HG03039 (cell line): ENCODE data around the gene RFX2.
"Not testable (repeated sequence)": the region's sequence is repeated elsewhere in the genome, so short reads cannot be mapped to it uniquely, and the experiment has no call there.

Experiments used
- ATAC-seq: cut with Tn5 transposase; IDR thresholded peaks from one replicate; pipeline ENCODE4 v1.9.1; 2021; ENCODE audit warnings: mild to moderate bottlenecking, moderate library complexity; ENCODE audit not compliant: unreplicated experiment

The RFX2 gene

DNA sequence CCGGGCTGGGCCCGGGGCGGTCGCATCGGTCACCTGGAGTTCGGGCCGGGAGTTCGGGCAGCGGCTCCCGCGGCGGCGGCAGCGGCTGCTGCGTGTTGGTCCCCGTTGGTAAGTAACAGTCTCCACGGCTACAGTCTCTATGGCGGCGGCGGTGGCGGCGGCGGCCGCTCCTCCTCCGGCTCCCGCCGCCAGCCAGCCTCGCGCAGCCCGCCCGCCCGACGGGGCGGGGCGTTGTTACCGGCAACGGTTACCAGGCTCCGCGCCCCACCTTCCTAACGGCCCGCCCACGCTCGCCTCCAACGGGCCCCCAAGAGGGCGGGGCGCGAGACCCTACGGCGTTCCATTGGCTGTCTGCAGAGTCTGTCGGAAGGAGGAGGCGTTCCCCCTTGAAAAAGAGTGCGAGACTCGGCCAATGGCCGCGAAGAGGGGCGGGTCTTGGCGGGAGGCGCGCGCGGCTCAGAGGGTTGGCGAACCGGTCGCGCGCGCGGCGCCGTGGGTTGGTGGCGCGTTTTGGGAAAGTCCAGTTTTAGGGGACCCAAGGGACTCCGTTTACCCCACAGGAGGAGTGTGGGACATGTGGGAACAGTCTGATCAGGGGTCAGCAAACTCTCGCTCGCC is at the start of gene RFX2:
RFX2 (minus strand) TSS at position 141 of the 618 bp plus-strand sequence. CDS start 63,004 bp downstream, outside the sequence.
- peak; percentile 93 for ATAC-seq

DNA sequence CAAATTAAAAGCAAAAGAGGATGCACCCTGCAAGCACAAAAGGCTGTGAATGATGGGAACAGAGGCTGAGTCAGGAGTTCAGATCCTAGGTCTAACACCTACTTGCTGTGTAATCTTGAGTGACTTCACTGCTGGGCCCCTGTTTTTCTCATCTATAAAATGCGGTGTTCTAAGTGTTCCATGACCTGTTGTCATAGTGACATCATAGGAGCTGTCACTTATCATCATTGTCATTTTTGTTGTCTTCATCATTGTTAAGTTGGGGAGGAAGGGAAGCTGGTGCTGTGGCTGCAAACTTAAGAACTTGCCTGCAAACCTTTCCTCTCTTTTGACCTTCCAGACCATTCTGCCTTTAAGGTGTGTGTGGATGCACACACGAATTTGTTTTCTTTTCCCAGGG is 45.7 kb upstream of the RFX2 start:
- ATAC-seq, result no peak

DNA sequence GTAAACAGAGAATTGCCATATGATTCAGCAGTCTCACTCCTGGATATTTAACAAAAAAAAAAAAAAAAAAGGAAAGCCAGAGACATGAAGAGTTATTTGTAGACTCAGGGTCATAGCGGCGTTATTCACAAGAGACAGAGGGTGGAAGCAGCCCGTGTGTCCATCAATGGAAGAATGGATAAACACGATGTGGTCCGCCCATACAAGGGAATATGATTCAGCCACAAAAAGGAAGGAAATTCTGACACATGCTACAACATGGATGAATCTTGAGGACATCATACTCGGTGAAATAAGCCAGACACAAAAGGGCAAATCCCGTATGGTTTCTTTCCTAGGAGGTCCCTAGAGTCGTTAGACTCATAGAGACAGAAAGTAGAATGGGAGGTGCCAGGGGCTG is 40.0 kb upstream of the RFX2 start:
- ATAC-seq, result no peak

DNA sequence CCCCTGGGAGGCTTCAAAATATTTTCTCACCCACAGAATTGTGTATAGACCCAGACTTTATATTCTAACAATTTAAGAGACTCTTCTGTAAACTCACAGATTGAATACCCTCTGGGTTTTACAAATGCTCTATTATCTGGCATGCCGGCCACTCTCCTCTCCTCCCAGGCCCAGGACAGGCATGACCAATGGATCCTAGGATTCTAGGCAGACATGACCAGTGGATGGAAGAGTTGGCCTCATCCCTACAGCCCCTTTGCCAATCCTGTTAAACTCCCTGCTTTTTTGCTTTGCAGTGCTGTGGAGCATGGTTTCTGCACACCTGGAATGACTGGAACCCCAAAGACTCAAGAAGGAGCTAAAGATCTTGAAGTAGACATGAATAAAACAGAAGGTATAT is 30.9 kb upstream of the RFX2 start:
- no peak for ATAC-seq

DNA sequence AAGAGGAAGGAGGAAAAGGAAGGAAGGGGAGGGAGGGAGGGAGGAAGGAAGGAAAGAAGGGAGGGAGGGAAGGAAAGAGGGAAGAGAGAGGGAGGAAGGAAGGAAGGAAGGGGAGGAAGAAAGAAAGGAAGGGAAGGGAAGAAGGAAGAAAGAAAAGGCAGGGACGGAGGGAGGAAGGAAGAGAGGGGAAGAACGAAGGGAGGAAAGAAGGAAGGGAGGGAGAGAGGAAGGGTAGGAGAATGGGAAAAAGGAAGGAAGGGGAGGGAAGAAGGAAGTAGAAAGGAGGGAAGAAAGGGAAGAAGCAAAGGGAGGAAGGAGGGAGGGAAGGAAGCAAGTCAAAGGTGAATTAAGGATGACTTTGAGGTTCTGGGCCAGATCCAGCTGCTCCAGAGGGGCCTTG is 28.2 kb upstream of the RFX2 start:
- ATAC-seq, result no peak

DNA sequence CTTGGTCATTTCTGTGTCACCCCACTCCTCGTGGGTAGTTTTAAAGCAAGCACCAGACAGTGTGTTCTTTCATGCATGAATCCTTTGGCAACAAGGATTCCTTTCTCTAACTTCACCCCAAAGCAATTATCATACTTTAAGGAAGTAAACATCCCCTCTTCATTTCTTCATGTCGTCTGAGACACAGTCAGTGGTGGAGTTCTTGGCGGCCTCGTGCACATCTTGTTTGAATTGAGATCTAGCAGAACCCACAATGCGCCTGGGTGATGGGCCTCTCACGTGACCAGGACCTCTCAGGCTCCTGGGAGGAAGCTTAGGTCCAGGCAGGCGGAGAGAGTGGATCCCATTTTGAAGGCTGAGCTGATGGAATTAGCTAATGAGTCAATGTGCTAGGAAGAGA is 27.8 kb upstream of the RFX2 start:
- no peak for ATAC-seq

DNA sequence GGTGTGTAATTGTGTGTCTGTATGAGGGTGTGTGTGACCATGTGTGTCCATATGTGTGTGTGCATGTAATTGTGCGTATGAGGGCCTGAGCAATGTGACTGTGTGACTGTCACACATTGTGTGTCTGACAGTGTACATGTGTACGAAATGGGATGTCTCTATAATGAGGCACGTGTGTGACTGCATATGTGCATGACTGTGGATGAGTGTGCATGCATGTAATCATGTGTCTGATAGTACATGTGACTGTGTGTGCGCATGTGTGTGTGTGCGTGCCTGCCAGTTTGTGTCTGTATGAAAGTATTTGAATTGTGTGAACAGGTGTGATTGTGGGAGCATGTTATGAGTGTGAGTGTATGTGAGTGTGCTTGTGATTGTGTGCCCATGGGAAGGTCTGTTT is 22.9 kb upstream of the RFX2 start:
- no peak for ATAC-seq

DNA sequence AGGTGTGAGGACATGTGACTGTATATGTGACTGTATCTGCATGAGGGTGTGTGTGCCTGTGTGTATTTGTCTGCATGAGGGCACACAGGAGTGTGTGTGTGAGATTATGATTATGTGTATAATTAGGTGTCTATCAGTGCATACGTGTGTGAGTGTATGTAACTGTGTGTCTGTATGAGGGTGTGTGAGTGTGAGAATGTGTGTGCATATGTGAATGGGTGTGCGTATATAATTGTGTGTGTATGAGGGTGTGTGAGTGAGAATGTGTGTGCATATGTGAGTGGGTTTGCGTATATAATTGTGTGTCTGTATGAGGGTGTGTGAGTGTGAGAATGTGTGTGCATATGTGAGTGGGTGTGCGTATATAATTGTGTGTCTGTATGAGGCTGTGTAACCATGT is 22.2 kb upstream of the RFX2 start:
- ATAC-seq, result no peak

DNA sequence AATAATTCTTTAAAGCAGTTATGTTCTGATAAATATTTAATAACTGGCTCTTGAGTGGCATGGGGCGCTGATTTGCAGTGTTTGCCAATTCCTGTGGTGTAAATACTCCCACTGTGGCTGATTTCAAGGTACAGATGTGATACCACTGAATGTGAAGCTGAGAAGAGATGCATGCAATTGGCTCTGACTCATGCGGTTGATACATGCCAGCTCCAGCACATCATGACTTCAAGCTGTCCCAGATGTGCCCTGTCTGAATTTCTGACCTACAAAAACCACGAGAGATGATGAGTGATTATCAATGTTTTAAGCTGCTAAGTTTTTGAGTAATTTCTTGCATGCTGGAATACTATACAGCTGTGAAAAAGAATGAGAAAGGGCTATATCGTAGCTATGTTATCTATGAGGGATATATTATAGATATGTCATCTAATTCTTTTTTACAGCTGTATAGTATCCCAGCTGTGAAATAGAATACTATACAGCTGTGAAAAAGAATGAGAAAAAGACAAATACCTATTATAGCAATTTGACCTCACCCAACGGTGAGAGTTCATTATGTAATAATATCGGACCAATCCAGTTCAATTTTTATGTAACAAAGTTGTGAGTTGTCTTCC is 17.5 kb upstream of the RFX2 start:
- ATAC-seq, result no peak

DNA sequence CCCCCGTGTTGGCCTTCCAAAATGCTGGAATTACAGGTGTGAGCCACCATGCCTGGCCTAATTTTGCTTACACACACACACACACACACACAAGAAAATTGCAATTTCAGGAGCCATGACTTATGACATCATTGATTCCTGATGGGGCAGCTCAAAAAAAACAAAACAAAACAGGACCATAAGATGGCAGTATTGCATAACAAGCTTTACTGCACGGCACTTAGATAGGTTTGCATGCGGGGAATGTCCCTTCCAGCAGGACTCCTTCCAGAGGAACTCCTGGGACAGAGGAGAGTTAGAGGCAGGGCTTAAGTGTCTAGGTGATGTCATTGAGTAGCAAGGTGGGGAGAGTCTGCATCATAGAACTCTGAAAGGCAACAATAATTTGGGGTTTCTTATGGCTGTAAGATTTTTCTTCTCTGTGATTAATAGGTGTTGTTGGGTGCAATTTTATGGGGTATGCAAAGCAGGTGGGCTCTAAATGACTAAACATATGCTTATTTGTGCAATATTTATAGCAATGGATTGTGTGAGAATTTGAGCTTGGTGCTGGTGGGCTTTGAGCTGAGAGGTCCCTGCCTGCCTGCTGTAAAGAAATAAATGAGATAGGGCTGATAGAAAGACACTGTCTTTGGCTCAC is 16.2 kb upstream of the RFX2 start:
- no peak for ATAC-seq

DNA sequence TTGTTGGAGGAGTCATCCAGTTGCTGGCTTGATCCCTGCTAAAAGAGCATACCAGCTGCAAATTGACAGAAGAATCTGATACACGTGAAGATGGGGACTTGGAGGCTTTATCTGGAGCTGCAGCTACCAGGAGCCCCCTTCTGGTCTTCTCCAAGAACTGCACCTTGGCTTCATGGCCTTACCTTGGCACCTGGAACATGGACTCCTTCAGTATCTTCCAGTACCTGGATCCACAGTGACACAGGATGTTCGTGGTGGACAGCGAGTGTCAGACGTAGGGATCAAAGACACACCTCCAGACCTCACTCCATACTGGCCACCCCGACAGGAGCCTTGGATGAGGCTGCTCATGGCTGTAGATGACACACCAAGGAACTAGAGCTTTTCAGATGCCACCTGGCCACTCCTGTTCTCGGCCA is 15.3 kb upstream of the RFX2 start:
- ATAC-seq, result no peak

DNA sequence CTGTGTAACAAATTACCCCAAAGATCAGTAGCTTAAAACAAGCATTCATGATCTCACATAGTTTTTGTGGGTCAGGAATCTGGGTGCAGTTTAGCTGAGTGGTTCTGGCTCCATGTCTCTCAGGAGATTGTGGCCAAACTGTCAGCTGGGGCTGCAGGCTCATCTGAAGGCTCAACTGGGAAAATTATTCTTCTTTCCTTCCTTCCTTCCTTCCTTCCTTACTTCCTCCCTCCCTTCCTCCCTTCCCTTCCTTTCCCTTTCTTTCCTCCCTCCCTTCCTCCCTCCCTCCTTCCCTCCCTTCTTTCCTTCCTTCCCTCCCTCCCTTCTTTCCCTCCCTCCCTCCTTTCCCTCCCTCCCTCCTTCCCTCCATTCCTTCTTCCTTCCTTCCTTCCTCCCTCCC is 8.7 kb upstream of the RFX2 start:
- no peak for ATAC-seq

DNA sequence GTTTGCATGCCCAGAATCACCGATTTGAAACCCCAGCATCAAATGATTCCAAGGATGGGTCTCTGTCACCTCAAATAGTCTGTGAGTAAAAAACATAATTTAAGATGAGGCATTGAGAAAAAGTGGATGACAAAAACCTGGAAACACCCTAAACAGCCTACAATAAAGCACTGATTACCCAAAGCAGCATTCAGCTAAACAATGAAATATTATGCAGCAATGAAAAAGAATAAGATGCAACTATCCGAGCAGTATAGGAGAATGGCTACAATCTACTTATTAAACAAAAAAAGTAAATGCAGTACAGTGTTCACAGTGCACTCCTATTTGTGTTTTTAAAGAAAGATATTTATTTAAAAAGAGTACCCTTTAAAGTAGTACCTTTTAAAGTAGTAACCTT is 7.7 kb upstream of the RFX2 start:
- no peak for ATAC-seq

DNA sequence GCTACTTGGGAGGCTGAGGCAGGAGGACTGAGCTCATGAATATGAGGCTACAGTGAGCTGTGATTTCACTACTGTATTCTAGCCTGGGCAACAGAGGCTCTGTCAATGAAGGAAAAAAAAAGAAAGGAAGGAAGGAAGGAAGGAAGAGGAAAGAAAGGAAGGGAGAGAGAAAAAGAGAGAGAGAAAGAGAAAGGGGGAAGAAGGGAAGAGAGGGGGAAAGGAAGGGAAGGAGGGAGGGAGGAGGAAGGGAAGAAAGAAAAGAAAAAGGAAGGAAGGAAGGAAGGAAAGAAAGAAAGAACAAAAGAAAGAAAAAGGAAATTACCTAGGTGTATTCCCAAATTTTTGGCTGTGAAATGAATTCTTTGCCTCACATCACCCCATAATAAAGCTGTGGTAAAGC is 7.2 kb upstream of the RFX2 start:
- ATAC-seq, result no peak

DNA sequence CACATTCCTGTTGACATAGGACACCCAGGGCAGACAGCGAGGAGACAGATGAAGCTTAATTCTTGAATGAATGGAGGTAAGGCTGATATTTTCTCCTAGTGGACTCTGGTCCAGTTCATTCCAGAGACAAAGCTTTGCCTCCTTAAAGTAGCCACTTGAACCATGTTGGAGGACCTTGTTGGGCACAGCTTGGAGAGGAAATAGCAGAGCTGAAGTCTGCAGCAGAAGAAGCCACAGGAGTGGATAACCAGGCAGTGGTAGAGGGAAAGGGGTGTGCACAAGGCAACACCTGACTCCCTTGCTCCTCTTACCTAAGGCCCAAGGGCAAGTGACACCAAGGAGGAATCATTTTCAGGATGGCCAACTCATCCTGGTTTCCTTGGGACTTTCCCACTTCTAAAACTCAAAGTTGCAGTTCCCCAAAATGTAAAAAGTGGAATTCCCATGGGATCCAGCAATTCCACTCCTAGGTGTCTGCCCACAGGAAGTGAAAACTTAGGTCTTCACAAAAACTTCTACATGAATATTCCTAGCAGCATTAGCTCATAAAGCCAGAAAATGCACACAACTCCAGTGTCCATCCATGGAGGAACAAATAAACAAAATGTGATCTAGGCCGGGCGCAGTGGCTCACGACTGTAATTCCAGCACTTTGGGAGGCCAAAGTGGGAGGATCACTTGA is 6.6 kb upstream of the RFX2 start:
- ATAC-seq, result no peak

DNA sequence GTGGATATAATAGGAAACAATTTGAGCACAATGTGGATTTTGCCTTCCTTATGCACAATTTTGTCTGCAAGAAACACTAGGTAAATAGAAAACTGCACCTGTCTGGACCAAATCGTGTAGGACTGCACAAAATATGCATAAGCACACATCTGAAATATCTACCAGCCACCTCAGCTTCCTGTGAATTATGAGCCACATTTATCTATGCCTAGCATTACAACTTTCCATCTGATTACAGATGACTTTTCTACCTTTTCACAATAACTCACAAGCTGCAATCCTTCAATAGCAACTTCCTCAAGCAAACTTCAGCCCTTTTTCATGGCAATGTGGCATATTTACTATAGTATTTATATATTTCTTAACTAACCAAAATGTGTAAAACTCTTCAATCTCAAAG is 5.7 kb upstream of the RFX2 start:
- ATAC-seq, result no peak

DNA sequence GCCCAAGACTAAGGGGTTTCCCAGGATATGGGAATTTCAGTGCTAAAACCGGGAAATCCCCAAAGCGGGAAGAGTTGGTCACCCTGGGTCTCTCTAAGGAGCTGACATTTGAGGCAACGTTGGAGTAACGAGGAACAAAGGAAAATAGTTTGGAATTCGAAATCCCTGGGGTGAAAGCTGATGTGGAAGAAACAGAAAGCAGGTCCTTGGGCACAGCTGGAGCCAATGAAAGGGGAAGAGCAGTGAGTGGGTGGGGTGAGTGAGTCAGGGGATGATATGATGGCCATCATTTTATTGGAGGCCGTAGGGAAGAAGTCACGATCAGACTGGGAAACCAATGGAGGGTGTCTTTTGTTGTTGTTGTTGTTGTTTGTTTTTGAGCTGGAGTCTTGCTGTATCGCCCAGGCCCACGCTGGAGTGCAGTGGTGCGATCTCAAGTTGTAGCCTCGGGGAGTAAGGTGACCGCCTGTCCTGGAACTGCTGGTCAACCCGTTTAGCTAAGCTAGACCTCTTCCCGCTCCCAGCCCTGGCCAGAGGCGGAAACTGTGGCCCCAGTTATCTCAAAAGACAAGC is 3.4 kb upstream of the RFX2 start:
- ATAC-seq, result no peak

DNA sequence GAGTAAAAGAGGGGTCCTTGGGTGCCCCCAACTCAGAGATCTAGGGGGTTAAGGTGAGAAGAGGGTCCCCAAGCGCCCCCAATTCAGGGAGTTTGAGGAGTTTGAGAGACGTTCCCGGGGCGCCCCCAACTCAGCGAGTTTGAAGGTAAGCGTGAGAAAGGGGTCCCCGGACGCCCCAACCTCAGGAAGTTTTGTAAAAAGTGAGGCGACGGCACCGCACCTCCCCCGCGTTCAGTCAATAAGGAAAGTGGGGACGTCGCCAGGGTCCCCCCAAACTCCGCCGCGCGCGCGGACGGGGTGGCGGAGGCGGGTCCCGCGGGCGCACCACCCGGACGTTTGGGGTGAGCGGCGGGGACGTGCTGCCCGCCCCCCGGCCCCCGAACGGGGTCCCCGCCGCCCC is 353 bp downstream of the RFX2 start:
- no peak for ATAC-seq

DNA sequence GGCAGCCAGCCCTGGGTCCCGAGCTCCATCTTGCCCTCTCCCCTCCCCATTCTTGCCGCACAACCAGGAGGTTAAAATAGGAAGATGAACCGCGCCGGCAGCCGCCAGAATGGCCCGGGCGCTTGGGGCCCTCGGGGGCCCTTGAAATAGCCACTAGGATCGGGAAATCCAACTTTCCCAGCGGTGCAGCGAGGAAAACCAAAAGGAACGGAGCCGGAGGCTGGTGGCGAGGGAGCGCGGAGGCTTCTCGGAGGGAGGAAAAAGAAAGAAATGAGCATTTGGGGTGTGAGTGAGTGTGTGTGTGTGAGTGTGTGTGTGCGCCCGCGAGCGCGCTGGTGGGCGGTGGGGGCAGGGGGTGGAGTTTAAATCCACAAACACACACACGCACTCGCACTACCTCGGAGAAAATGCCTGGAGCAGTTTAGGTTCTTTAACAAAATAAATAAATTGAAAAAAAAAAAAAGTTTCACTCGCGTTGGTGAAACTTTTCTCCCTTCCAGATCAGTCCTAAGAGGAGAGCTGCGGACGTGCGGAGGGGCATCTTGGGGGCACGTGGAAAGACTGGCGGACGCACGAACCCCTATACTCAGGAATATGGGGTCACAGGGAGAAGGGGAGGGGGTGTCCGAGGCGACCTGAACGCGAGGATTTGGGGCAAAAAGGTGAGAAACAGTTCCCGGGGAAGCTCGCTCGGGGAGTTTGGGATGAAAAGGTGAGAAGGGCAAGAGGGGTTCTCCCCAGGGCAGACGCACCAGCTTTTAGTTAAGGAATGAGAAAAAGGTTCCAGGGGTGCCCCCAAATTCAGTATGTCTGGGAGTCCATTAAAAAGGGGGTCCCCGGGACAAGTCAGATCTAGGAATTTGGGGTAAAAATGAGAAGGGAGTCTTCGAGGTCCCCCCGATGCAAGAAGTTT is 1.3 kb downstream of the RFX2 start:
- no peak for ATAC-seq

DNA sequence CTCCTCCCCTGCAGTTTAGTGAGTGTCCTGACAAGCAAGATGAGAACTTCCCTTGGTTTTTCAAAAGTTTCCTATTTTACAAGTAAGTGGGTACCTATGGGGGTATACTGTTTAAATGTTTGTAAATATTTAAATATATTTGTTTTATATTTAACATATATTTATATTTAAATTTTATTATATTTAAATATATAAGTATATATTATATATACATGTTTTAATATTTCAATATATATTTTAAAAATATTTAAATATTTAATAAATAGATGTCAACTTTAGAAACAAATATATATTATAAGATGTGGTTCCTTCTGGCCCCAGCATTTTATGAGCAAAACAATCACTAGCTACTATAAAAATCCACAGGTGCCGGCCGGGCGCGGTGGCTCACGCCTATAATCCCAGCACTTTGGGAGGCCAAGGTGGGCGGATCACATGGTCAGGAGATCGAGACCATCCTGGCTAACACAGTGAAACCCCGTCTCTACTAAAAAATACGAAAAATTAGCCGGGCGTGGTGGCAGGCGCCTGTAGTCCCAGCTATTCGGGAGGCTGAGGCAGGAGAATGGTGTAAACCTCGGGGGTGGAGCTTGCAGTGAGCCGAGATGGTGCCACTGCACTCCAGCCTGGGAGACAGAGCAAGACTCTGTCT is 3.5 kb downstream of the RFX2 start:
- ATAC-seq, result not testable (repeated sequence)
